Hematopoietic multipotent progenitor cell treated with erythropoietin and hydrocortisone succinate and interleukin-3 and kit ligand, for 17 days (in vitro differentiated cells): ENCODE data around the gene DDX24.

ENCODE experiments used
- DNase-seq: peaks from one replicate; pipeline ENCODE4 v3.0.0-alpha.2; 2015; ENCODE audit warnings: low spot score

DDX24 gene

GRCh38 chr14:94080621-94081385, at the start of gene DDX24, which contains the start of gene IFI27L1:
TSS of gene DDX24 (minus strand) at chr14:94081202. CDS start at chr14:94079742, 1,460 bp downstream.
TSS of gene IFI27L1 (plus strand) at chr14:94081310. CDS start at chr14:94096938, 15,628 bp downstream.
- DNase-seq: peak; percentile 93

- DNase-seq: peak; percentile 58
Measured at GRCh38 chr14:94129758-94130414, 48.9 kb upstream of the DDX24 start.

- peak; percentile 67 for DNase-seq
Measured at GRCh38 chr14:94129111-94129757, 48.2 kb upstream of the DDX24 start, which contains the start of gene IFI27L2. TSS of gene IFI27L2 (minus strand) at chr14:94129604. CDS start at chr14:94129564, 40 bp downstream.

GRCh38 chr14:94128216-94128839, 47.3 kb upstream of the DDX24 start:
- DNase-seq: no peak

GRCh38 chr14:94127330-94127729, 46.3 kb upstream of the DDX24 start:
- no peak for DNase-seq

- no peak for DNase-seq
Measured at GRCh38 chr14:94126800-94127199, 45.8 kb upstream of the DDX24 start.

- DNase-seq: no peak
Measured at GRCh38 chr14:94126419-94126677, 45.3 kb upstream of the DDX24 start.

- no peak for DNase-seq
Measured at GRCh38 chr14:94125659-94126418, 44.8 kb upstream of the DDX24 start.

GRCh38 chr14:94124582-94125377, 43.8 kb upstream of the DDX24 start:
- DNase-seq: no peak

GRCh38 chr14:94123868-94124267, 42.9 kb upstream of the DDX24 start:
- no peak for DNase-seq

- no peak for DNase-seq
Measured at GRCh38 chr14:94123296-94123695, 42.3 kb upstream of the DDX24 start.

- no peak for DNase-seq
Measured at GRCh38 chr14:94122438-94122837, 41.4 kb upstream of the DDX24 start.

GRCh38 chr14:94121485-94121884, 40.5 kb upstream of the DDX24 start:
- DNase-seq: no peak

GRCh38 chr14:94120667-94121340, 39.8 kb upstream of the DDX24 start:
- no peak for DNase-seq

- no peak for DNase-seq
Measured at GRCh38 chr14:94119071-94119470, 38.1 kb upstream of the DDX24 start.

GRCh38 chr14:94117856-94118255, 36.9 kb upstream of the DDX24 start:
- no peak for DNase-seq

- DNase-seq: no peak
Measured at GRCh38 chr14:94116701-94117100, 35.7 kb upstream of the DDX24 start.

GRCh38 chr14:94115631-94116030, 34.6 kb upstream of the DDX24 start:
- no peak for DNase-seq

GRCh38 chr14:94115058-94115591, 34.1 kb upstream of the DDX24 start:
- DNase-seq: no peak

- no peak for DNase-seq
Measured at GRCh38 chr14:94114589-94115057, 33.6 kb upstream of the DDX24 start.
